ENCODE measurements around the gene OS9.

OS9 gene

DNA sequence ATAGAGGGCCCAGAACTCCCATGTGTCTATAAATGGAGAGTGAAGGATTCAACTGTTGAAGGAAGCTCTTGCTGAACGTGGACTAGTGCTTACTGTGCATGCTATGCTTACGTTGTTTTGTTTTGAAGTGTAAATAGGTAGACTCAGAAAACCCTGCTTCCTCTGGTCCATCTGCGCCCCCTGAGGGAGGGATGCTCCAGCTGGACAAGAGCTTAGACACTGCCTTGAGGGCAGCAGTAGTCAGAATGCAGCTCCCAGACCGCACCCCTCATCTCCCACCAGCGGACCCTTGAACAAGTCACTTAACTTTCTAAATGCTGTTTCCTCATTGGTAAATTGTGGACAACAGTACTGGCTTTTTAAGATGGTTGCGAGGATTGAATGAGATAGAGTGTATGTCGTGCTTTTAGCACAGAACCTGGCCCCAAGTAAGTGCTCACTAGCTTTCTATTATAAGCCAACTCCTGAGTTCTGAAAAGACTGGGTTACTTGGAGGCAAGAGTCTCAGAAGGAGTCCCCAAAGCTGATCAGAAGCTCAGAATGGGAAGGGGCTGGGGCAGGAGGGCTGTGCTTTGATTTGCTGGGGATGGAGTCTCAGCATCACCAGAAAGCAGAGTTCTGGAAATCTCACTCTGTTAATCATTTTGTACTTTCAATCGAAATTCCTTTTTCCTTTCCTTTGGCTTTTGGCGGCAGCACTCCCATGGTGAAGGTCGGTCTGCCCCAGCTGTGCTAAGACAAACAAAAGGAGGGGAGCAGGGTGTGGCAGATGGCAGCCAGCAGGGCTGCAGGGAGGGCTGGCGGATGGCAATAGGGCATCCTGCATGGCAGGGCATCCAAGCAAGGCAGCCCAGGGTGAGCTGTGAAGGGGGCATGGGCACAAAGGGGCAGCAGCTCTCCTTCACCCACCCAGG, 29.0 kb downstream of the OS9 start:
- DNase-seq = no peak

DNA sequence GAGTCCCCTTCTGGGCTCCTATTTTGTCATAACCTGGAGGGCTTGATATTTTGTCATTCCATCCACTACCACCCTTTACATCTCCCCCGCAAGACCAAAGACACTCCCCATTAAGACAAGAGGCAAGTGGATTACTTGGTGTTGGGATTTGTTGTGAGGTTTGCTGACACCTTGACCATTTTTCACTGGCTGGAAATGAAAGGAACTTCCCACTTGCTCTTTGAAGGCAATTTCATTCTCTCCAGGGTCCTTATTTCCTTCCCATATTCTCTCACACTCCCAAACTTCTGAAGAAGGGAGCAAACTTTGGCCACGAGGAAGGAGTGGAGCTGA, 29.7 kb downstream of the OS9 start:
- DNase-seq = no peak

DNA sequence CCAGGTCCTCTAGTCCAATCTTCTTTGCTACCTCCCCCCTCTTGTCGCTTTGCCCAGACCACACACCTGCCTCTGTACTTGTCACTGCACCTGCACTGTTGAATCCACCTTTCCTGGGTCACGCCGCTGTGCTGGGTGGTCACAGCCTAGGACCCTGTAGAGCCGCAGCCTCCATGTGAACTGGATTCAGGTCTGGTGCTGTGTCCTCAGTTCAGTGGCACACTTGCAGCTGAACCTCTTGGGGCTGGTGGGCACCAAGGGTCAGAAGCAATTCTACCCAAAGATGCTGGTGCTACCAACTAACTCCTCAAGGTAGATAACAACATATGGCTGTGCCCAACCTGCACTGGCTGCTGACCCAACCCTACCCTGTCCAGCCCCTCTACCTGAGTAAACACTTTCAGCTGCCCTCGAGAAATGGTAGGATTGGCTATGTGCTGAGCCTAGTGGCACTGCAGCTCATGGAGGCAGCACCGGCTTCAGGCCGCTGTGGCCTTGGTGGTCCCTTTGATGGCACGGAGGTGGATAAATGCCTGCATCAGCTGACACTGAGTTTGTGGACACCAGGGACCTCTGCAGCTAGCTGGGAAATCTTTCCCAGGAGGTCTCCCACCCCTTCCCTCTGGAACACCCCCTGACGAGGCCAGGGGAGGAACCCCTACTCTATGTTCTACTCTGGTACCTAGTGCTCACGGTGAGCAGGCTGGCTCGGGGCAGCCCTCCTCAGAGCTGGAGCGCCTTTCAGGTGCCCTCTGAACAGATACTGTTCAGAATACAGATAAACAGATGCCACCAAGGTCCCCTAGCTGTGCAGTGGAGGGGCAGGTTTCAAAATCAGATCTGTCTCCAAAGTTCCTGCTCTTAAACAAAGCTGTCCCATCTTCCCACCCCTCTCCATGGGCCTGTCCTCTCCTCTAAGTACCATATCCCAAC, 30.3 kb downstream of the OS9 start:
- no peak for DNase-seq

DNA sequence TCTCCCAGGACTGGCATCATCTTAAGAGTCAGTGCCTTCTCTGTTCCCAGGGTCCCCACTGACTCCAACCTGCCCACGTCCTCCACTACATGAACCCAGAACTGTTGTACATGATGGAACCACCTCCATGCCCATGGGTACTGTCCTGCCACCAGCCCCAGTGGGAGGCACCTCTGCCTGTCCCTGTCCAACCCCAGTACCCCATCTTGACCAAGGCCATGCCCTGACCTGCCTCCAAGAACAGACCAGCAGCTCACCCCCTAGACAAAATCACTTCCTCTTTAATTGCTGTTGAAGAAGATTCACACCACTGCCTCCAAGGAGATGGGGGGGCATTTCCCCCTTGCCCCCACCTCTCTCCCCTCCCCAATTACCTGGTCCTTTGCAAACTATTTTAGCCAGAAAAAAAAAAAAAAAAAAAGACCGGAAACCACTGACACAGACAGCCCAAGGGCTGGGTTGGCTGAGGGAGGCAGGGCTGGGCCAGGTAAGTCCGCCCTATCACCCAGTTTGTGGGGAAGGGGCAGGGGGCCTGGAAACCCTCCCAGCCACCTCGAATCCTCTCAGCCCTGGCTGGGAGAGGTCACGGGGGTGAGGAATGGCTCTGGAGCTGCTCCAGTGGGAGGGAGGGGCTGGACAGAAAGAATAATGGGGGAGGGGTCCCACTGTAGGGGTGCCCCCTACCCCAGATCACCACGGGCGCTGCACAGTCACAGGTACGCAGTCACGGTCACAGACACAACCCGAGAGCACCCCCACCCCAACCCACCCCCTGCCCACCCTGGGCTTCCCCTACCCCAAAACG, 31.2 kb downstream of the OS9 start:
- DNase-seq = no peak

DNA sequence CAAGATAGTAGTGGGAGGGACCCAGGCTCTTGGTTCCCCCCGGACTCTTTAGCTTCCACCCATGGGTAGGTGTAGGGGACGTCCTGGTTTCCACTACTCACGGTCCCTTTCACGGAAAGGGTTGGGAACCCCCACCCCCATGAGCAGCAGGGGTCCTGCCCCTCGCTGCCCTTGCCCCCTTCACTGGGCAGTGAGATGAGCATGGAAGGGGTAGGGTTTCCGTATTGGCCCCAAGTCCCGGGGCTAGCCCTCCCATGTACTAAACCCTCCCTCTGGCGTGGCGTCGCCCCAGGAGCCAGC, 31.9 kb downstream of the OS9 start:
- no peak for DNase-seq

DNA sequence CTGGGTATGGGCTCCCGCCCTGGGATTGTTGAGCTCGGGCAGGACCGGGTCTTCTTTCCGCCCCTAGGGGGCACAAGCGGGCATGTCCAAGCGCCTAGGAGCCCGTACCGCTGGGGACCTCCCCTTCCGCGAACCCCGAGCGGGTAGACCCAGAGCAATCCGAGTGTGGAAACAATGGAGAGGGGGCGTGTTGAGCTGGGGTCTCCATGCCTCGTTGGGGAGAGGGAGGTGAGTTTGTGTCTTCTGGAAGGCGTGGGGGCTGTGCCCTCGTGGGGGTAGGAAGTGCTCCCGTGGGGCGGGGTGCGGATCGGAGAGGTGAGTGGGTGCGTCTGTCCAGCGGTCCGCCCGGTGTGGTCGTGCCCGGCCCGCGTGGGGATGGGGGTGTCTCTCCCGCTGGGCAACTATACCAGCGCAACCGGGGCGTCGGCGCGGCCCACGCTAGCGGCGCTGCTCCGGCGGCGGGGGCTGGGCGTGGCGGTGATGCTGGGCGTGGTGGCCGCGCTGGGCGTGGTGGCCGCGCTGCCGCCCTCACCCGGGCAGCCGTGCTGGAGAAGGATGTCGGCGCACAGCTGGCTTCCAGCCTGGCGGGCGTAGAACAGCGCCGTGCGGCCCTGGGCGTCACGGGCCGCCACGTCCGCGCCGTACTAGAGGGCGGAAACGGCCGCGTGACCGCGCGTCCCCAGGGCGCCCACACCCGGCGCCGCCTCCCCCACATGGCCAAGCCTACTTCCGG, 32.4 kb downstream of the OS9 start:
- DNase-seq = peak; percentile 49

DNA sequence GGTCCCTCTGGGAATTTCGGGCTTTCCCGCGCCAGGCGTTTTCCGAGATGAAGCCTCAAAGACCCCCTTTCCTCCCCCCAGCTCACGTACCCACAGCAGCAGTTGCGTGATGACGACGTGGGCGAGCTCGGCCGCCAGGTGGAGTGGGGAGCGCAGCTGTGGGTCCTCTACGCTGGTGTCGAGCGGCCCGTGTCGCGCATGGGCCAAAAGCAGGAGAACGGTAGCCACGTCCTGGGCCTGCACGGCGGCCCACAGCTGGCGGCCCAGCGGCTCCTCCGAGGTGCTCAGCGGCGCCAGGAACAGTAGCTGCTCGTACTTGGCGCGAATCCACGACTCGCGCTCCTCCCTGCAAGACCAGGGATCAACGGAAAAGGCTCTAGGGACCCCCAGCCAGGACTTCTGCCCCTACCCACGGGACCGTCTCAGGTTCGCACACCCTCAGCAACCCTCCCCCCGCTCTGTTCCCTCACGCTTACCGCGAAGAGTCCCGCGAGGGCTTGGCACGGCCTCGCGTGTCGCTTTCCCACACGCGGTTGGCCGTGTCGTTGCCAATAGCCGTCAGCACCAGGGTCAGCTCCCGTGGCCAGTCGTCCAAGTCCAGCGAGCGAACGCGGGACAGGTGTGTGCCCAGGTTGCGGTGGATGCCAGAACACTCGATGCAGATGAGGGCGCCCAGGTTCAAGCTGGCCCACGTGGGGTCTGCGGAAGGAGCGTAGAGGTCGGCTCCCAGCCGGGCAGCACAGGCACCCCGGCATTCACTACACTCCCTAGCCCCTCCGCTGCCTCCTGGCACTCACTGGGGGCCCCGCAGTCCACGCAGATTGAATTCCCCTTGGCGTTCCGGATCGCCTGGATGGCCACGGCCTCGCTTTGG, 33.2 kb downstream of the OS9 start:
- no peak for DNase-seq

DNA sequence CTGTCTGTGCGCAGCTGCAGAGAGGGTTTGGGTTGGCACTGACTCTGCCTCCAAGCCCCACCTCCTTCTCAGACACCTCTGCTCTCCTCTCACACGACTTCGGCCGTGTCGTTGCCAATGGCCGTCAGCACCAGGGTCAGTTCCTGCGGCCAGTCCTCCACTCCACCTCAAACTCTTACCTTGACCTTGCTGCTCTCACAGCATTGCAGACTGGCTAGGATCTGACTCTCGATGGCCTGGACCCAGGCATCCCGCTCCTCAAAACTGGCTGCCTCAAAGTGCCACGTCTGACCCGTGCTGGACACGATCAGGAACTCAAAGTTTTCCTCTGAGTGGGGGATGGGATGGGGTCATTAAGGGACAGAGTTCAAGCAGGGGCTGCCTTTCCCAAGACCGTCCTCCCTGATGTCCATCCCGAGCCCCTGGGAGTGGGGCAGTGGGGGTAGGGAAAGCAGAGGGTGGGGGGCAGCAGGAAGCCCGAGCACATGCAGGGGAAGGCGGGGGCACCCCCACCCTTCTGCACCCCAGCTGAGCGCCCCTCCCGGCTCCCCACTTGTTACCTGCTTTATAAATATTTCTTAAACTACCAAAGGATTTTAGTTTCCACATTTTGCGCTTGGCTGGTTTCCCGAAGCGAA, 33.9 kb downstream of the OS9 start:
- DNase-seq = no peak

DNA sequence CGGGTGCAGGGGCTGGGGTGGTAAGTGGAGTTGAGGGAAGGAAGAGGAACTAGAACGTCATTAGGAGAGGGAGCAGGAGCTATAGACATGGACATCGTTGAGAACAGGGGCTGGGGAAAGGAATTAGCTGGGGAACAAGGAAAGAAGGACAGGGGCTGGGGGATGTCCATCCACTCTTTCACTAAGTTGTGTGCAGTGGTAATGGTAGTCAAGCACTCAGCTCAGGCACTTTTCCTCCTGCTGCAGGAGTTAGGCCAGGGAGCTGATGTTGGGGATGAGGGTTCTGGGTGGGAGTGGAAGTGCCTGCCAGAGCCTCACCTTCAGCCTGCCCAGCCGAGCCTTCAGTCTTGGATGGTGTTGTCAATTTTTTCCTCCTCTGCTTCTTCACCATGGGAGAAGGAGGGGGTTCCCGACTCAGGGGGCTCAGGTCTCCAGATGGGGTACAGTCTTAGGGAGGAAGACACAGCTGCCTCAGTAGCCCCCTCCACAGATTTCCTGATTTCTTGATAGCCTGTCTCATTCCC, 35.5 kb downstream of the OS9 start:
- DNase-seq = no peak

DNA sequence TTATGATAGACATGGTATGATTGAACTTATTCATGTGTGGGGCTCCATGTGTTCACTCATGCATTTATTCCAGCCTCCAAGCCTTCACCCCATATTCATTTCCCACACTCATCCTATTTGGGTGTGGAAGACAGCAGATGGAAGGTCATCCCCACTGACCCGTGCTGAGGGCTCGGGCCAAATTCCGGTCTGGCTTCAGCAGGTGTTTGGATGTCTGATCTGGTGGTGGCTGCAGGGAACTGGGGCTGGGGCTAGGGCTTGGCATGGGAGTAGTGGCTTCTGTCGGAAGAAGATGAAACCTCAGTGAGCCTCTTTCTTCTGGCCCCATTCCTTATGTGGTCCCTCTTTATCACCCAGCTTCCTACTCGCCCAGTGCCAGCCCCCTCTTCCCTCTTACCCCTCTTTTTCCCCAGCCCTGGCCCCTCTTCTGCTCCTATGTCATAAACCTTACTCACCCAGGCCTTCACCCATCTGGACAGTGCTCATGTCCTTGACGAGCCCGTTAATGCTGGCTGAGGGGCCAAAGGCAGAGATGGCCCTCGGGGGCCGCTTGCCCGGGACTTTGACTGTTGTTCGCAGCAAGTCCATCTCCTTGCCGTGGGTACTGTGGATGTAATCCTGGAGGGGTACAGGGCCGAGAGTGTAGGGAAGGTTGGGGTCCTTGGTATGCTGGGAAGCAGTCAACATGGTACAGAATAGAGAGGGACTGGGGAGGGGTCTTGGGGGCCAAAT, 36.6 kb downstream of the OS9 start:
- no peak for DNase-seq

DNA sequence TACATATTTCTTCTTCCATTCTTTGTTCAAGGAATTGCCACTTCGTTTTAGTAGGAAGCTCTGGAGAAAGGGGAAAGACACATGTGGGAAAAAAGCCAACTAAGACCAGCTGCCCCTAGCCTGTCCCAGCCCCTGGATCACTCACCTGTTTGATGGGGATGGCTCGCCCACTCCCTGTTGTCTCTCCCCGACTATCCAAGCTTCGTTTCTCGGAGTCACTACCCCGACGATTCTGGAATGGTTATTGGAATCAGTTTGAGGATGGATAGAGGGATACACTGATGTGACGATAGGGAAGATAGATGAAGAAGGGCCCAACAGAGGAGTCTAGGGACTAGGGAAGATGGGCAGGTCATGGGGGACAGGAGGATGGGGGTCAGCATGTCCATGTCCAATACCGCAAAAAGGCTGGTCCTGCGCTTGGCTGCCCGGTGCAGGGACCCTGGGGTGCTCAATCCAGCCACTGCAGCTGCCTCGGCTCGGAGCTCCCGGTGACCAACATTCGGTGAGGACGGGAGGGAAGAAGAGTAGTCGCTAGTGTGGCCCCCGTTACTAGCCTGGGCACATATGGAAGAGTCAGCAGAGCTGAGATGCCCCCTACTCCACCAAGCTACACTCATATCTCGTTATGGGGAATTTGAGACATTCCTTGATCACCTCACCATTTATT, 37.6 kb downstream of the OS9 start:
- DNase-seq = no peak

DNA sequence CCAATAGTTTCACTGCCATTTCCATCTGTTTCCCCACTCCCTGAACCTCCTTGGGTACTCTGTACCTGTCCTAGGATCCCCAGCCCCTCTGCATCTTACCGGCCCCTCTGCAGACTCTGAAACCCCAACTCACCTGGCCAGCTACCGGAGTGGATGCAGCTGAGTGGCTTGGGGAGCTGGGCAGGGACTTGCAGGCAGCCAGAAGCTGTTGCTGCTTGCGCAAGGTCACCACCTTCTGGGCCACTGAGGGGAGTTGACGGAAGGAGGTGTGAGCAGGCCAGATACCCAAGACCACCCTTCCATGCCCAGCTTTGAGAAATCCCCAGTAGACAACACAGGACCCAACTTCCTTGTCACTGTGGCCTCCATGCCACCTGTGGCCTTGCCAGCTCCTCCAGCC, 38.3 kb downstream of the OS9 start:
- no peak for DNase-seq

DNA sequence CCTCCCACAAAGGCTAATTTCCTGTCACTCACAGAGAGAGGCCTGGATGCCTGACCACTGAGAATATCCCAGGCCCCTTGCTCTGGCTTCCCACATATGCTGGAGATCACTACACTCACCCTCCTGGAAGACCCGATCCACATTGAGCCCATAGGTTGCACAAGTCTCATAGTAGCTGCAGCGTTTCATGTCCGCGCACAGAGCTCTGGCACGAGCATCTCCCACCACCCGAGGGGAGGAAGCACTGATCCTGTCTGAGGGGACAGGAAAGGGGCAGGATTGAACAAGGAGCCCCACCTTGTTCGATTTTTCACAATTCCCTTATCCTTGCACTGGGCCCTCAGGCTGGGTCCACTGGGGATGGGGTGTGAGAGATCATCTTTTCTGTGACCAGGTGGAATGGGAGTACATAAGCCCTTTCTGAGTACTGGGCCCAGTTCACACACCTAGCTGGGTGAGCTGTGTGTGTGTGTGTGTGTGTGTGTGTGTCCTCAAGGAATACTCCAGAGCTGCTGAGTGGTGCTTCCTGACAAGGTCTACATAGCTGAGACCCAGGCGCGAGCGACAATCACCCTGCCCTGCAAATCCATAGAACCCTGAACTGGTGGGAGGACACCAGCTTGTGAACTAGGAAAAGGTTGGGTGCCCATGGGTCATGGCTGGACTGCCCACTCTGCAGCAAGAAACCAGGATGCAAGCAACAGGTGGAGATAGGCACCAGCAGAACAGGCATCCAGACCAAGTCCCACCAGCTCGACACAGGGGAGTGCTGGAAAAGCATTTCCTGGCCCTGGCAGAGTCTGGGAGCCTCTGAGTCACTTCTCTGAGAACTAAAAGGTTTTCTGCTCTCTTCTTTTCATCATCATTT, 39.0 kb downstream of the OS9 start:
- no peak for DNase-seq

DNA sequence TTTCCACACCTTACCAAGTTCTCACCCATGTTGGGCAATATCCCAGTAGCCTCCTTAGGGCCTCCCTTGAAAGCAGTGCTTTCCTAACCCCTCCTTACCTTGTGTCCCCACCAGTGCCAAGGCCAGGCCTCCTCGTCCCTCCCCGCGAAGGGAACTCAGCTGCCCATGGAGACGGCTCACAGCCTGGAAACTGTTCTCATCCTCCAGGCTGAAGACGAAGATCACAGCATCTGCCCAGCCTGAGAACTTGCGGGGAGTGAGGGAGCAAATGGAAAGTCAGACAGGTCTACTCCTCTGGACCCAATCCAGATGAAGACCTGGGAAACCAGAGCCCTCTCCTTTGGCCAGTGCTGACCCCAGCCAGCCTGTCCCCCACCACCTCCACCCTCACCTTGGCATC, 40.0 kb downstream of the OS9 start:
- DNase-seq = no peak

DNA sequence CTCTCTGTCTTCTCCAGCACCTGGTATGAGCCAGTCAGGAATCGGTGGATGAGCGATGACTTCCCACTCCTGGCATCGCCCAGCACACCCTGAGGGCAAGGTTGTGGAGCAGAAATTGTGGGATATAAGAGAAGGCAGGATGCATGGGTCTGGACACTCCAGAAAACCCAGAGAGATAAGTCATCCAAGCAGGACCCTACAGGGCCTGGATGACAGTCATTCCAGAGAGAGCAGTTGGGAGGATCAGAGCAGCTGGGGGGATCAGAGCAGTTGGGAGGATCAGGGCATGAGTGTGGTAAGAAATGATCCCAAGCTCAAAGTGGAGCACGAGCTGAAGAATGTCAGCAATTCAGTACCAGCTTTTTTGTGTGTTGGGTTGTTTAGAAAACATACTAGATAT, 40.7 kb downstream of the OS9 start:
- DNase-seq = no peak

DNA sequence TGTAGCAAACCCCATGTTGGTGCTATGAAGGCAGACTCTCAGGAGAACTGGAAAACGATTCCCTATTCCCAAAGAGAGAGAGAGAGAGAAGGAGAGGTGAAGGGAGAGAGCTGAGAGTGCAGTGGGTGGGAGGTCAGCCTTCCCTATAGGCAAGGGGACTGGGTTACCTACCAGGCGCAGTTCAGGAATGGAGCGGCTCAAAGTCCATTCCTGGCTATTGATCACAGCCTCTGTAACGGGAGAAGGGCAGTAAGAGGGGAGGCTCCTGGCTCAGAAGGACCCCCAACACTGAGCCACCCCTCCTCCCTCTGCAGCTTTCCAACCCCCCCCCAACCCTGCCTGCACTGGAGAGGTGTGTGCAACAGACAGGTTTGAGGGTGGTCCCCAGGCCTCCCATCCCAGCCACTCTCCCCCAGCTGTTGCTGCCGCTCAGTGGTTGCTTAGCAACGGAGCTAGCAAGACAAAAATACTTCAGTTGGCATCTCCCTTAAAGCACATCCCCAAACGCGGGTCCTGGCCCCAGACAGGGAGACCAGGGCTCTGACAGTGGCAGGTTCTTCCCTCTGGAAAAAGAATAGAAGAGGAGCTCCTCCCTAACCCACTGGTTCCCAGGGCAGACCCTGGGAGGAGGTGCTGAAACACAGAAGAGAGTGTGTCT, 41.4 kb downstream of the OS9 start:
- DNase-seq = no peak

DNA sequence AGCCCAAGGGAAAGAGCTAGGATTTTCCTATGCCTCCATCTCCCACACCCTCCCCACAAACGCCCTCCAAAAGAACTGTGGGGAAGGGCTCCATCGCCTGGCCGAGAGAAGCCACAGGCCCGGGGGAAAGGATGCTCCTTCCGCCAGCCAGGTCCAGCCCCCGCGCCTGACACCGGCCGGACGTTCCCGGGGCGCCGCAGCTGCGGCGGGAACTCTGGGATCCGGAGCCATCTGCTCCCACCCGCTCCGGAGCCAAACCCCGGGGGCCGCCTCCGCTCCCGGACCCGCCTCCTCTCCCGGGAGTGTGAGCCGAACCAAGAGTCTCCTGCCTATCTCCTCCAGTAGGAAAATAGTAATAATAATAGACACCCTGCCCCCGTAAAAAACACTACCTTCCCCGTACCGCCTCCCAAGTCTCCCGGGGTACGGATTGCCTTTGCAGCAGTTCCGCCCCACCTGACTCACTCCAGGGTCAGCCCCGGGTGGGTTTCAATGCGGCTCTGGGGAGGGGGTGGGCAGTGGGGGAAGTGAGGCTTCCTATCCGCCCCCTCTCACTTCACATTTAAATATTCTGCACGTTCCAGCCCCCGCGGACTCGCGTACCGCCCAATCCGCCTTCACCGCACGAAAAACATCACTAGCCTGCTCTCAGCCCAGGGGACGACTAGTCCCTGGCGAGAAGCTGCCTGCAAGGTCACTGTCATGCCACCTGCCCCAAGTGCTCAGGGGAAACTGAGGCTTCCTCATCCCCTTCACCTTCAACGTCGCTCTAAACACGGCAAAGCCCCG, 42.2 kb downstream of the OS9 start:
- DNase-seq = no peak
